NCI-H146 treated with DMSO at 0.1 percent for 48 hours (cell line): ENCODE results near the gene QRFP.

Experiments used
- DNase-seq: peaks from one replicate; lab custom pipeline; 2025; ENCODE audit not compliant: unreplicated experiment; lab: John Stamatoyannopoulos, UW

QRFP gene

GRCh38 chr9:130933114-130934046 lies 36.8 kb upstream of the QRFP start:
- no peak for DNase-seq

DNA sequence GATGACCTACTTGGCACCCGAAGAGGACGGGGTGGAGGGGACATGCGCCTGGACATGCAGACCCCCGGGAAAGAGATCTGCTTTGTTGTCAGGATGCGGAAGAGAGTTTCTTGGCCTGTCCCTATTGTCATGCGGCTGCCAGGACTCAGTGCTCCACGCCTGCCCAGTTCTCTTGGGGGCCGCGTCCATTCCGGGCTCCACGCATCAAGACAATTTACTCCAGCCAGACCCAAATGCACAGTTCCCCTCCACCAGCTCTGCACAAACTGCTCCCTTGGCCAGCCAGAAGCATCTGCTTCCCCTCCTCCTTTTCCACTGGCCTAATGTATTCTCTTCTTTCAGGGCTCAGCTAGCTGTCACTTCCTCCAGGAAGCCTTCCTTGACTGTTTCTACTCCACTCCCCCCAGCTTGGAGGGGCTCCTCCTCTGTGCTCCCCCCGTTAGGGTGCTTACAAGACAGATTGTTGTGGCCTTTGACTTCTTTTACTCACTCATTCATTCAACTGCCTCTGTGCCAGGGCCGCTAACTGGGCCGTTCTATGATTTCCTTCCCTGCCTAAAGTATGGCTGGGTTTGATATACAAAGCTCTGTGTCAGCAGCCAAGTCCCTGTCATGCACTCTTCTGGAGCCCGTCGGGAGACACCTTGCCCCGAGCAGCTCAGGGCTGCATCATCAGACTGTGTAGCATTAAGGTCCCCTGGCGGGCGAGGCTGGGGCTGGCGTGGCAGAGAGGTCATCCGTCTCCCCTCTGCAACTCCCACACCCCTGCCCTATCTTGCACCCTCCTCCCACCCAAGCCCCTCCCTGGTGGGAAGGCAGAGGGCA lies 35.9 kb upstream of the QRFP start:
- no peak for DNase-seq

GRCh38 chr9:130931508-130932254 lies 35.1 kb upstream of the QRFP start:
- no peak for DNase-seq

DNA sequence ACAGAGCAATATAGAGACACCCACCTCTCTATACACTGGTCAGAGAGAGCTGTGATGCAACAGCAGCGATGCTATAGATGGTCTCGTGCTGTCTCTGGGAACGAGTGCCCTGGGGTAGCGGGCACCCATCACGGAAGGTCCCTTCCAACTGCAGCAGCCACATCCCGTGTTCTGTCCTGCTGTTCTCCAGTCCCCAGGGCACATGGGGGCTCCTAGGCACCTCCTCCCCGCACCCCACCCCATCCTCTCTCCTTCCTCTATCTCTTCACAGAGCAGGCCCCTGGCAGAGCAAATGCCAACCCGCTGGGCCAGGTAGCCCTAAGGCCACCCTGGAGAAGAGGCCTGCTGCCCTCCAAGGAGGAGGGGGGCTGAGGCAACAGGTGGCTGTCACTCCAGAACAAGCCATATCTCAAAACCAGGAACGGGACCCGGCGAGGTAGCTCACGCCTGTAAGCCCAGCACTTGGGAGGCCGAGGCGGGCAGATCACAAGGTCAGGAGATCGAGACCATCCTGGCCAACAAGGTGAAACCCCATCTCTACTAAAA lies 34.3 kb upstream of the QRFP start:
- no peak for DNase-seq

DNA sequence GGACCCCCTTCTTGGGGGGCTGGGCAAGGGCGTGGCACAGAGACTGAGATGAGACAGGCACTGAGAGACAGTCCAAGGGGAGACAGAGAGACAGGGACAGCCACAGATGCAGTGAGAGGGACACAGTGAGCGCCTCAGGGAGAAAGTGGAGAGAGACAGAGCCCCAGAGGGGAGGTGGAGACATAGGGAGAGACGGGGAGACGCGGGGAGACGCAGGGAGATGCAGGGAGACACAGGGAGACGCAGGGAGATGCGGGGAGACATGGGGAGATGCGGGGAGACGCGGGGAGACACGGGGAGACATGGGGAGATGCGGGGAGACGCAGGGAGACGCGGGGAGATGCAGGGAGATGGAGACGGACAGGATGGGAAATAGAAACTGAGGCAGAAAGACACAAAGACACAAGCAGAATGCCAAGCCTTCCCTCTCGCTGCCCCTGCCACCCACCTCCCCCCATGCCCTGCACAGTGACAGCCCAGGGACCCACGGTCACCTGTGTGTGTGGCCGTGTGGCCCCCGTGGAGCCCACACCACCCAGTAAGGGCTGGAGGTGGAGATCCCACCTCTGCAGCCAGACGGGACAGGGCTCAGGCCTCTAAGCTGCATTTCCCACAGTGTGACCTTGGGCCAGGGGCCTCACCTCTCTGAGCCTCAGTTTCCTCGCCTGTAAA lies 33.7 kb upstream of the QRFP start:
- no peak for DNase-seq

GRCh38 chr9:130929571-130930038 lies 33.0 kb upstream of the QRFP start:
- DNase-seq, result no peak

GRCh38 chr9:130927995-130928900 lies 31.6 kb upstream of the QRFP start:
- no peak for DNase-seq

DNA sequence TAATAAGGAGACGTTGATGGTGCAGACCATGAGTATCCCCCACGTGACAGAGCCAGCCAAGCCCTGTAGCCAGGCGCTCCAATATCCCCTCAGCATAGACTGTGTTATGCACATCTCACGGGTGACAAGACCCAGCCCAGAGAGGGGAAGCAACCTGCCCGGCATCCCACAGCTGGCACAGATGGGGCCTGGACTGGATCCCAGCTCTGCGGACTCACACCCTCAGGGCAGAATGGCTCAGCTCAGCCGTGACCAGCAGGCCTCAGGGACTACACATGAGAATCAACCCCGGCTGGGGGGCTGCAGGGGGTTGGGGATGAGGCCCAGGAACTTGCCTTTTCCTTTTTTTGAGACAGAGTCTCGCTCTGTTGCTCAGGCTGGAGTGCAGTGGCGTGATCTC lies 30.7 kb upstream of the QRFP start:
- no peak for DNase-seq

GRCh38 chr9:130925050-130925678 lies 28.6 kb upstream of the QRFP start:
- DNase-seq, result no peak

DNA sequence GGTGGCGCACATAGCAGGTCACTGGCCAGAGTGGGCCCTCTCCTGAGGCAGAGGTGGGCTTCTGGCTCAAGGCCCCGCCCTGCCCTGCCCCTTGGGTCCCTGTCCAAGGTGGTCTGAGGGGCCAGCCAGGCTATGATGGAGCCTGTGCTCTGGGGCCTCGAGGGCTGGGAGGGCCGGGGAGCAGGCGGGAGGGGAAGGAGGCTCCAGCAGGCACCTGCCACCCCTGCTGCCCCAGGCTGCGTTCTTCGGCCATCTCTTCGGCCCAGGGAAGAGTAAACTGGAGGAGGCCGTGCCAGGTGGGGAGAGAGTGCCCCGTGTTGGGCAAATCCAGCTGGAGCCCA lies 27.8 kb upstream of the QRFP start:
- no peak for DNase-seq

DNA sequence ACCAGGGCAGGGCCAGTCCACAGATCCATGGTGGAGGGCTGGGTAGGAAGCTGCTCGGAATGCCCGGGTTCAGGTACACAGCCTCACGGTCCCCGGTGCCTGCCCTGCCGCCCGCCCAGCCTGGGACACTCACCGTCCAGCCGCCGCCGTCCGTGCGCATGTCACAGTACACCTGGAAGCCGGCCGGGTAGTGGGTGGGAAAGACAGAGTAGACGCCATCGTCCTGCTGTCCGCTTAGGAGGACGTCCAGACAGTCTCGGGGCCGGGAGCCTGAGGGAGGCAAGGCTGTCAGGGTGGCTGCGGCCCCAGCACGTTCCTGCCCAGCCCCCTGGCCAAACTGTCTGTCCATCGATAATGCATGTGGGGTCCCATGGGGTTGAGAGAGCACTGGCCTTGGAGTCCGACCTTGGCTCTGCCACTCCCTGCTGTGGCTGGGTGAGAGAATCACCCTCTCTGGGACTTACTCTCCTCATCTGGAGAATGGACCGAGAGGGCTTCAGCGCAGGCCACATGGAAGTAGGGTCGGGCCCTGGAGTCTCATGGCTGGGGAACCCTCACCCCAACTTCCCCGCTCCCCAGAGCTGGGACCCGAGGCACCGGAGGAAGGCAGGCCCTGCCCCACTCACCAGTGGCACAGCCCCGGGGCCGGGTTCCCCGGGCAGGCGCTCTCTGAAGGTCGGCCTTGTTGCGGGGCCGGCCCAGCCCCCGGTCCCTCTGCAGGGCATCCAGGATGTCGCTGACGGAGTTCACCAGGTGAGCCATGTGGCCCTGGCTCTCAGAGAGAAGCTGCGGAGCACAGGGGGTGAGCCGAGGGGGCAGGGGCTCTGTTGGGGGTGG lies 27.2 kb upstream of the QRFP start:
- DNase-seq, result no peak

DNA sequence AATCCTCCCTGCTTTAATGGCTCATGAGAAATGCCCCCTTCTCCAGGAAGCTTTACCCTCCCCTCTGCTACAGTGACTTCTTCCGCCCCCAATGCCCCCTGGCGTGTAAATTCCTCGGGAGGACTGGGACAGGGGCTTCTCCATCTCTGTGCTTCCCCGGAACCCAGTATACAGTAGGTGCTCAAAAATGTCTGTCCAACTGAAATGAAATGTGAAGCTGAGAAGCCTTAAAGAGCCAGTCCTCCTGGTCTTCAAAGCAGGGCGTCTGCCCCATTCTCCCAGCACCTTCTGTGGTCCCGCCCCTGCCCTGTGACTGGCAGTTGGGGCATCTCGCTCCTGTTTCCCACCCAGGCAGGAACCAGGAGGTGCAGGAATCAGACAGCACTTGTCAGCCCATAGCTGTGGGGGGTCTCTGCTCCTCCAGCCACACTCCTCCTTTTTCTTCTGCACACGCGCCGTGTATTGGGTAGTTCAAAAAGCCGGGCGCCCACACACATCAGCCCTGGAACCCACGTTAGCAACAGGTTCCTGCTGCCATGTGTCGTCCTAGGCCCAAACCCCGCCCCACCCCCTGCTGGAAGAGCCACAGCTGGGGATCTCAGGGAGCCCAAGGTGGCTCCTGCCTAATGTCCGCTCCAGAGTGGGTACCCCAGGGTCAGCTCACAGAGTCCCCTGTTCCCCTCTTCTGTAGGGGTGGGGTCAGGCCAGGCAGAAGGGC lies 26.4 kb upstream of the QRFP start:
- DNase-seq, result no peak

- no peak for DNase-seq
Observed at GRCh38 chr9:130921989-130922892, 25.6 kb upstream of the QRFP start.

GRCh38 chr9:130921300-130921988 lies 24.8 kb upstream of the QRFP start:
- no peak for DNase-seq

DNA sequence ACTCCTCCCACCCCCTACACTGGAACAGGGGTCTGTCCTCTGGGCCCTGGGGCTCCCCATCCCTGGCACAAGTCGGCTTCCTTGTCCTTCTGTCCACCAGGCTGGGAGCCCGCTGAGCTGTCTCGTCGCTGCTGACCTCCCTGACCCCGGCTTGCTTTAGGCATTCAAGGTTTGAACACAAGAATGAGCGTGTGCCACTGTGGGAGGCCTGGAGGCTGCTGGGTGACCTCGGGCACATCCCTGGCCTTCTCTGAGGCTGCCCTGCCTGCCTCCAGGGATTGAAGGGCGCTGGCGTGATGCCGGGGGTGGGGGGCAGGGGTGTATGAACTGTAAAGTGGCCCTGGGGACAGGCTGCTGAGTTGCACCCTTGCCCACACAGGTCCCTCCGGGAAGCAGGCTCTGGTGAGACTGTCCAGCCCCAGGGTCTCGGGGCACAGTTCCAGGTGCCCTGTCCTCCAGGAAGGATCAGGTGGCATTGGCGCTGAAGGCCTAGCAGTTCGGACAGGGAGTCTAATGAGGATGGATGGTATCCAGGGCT lies 24.2 kb upstream of the QRFP start:
- DNase-seq, result no peak

GRCh38 chr9:130920233-130920632 lies 23.6 kb upstream of the QRFP start:
- DNase-seq, result no peak
